HG03354 (cell line): ENCODE results near the gene EIF4A3.

Experiments
- ATAC-seq: cut with Tn5 transposase; IDR thresholded peaks from one replicate; pipeline ENCODE4 v1.9.1; 2021; ENCODE audit warnings: mild to moderate bottlenecking; ENCODE audit not compliant: unreplicated experiment, poor library complexity, severe bottlenecking

EIF4A3 gene

GRCh38 chr17:80087346-80088265, 59.3 kb downstream of the EIF4A3 start:
- ATAC-seq = no peak

- no peak for ATAC-seq
Measured at GRCh38 chr17:80086616-80087015, 60.3 kb downstream of the EIF4A3 start.

- no peak for ATAC-seq
Measured at GRCh38 chr17:80086081-80086480, 60.8 kb downstream of the EIF4A3 start.

- no peak for ATAC-seq
Measured at GRCh38 chr17:80084773-80085172, 62.2 kb downstream of the EIF4A3 start.
